Caco-2 (cell line): Measurements from ENCODE around the gene CUEDC2. TPM values are rescaled to one million over a fixed set of nuclear protein-coding genes. Genes with fewer than 3 reads are reported as not detected.

ENCODE experiments used
- BruUV-seq: library from RNA; stranded (reverse); fragments of 400-500 nt; replicated peaks from 2 replicates; lab custom pipeline; 2021; lab: Mats Ljungman, UMichigan
- CTCF ChIA-PET: fragments of 300-600 bp; sonication (Branson Sonifier 250); formaldehyde crosslinking; loops from one replicate; lab custom pipeline; 2022; ENCODE audit warnings: antibody characterized with exemption; lab: Charles Lee
- POLR2A ChIA-PET: fragments of 300-600 bp; sonication (Branson Sonifier 250); formaldehyde crosslinking; loops from one replicate; lab custom pipeline; 2022; ENCODE audit warnings: antibody characterized with exemption; lab: Charles Lee
- DNase-seq, 2 experiments: peaks; one replicate each; pipeline versions ENCODE4 v3.0.0 to v3.0.0-alpha.2; 2020 to 2022
- H3K27me3 ChIP-seq: replicated peaks from 2 replicates; pipeline ENCODE4 v1.6.0; 2011; ENCODE audit warnings: low read length; ENCODE audit not compliant: control insufficient read depth, insufficient read depth
- H3K36me3 ChIP-seq: 2 replicates; pipeline ENCODE4 v1.5.1; 2011; ENCODE audit warnings: low read length; ENCODE audit not compliant: control insufficient read depth, insufficient read depth
- H3K4me1 ChIP-seq: fragments of 250-450 bp; sonication (Bioruptor Pico); 2 replicates; pipeline ENCODE4 v1.5.1; 2020; ENCODE audit warnings: mild to moderate bottlenecking
- H3K4me3 ChIP-seq: 2 replicates; pipeline ENCODE4 v1.5.1; 2011; ENCODE audit warnings: low read depth, mild to moderate bottlenecking, control low read depth, low read length
- H3K9me3 ChIP-seq: fragments of 250-450 bp; sonication (Bioruptor Pico); 2 replicates; pipeline ENCODE4 v1.5.1; 2020; ENCODE audit warnings: mild to moderate bottlenecking, moderate library complexity
- H3K27ac Mint-ChIP-seq: one replicate; pipeline ENCODE4 v1.8.0; 2022; ENCODE audit warnings: mixed read lengths; ENCODE audit not compliant: unreplicated experiment
- H3K27me3 Mint-ChIP-seq: one replicate; pipeline ENCODE4 v1.8.0; 2022; ENCODE audit warnings: mixed read lengths; ENCODE audit not compliant: insufficient read depth, unreplicated experiment
- H3K36me3 Mint-ChIP-seq: one replicate; pipeline ENCODE4 v1.8.0; 2022; ENCODE audit warnings: mild to moderate bottlenecking, mixed read lengths; ENCODE audit not compliant: insufficient read depth, unreplicated experiment
- H3K4me1 Mint-ChIP-seq: one replicate; pipeline ENCODE4 v1.8.0; 2022; ENCODE audit warnings: low read depth, mixed read lengths; ENCODE audit not compliant: unreplicated experiment
- H3K4me3 Mint-ChIP-seq: one replicate; pipeline ENCODE4 v1.8.0; 2022; ENCODE audit warnings: mild to moderate bottlenecking, moderate library complexity, mixed read lengths; ENCODE audit not compliant: unreplicated experiment
- H3K9me3 Mint-ChIP-seq: one replicate; pipeline ENCODE4 v1.8.0; 2022; ENCODE audit warnings: mixed read lengths; ENCODE audit not compliant: unreplicated experiment
- intact Hi-C: fragments of 100-400 bp; cut with micrococcal nuclease; formaldehyde crosslinking; loops from one replicate; pipeline ENCODE4 v1.10.0; 2022; ENCODE audit not compliant: unreplicated experiment
- total RNA-seq: library from RNA; stranded (reverse); gene quantifications from 2 replicates; pipeline ENCODE4 v1.2.3, GENCODE V29; 2022
- TF ChIP-seq, protein P1 (sequence below), 2 experiments: fragments of 200-600 bp in 1 of 2; IDR thresholded peaks; 1 replicate in 1 of 2; 2 replicates in 1 of 2; pipeline versions ENCODE4 v1.5.1 to v1.8.0; 2011 to 2022; ENCODE audit warnings: antibody characterized with exemption in 1 of 2, control low read depth in 1 of 2, inconsistent platforms in 1 of 2, low read depth in 1 of 2, low read length in 1 of 2, mild to moderate bottlenecking in 1 of 2, moderate library complexity in 1 of 2; ENCODE audit not compliant: insufficient read depth in 1 of 2, severe bottlenecking in 1 of 2, unreplicated experiment in 1 of 2

Gene CUEDC2
- total RNA-seq, 1 experiment from 2014 or later = 32.1 TPM

DNA sequence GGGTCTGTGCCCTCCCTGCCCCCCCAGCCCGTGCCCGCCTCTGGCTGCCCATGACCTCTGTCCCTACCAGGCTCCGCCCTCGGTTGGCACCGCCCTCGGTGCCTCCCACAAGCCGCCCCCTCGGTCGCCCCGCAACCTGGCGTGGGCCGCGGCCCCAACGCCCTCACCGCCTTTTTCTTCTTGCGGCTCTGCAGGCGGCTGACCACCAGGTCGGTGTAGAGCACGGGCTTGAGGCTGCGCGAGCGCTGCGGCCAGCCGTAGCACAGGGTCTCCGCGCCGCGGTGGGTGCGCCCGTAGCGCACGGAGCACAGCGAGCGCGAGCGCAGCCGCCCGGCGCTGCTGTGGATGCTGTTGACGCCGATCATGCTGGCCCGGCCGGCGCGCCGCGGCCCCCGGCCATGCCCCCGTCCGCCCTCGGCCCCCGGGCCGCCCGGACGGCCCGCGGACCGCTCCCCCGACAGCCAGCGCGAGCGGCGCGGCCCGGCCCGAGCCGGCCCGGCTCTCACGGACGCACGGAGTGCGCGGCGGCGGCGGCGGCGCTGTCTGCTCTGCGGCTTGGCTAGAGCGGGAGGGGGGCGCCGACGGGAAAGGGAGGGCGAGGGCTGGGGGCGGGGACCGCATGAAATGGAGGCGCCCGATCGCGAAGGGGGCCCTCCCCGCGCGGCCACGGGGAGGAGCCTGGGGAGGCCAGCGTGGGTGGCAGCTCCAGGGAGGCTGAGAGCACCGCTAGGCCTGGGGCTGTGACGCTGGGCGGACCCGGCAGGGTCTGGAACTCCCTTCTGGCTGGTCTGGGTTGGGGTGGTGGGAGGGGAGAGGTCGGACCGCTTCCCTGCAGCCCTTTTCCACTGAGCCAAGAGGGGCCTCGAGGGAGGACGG lies 23.4 kb downstream of the CUEDC2 start:
- TF ChIP-seq, protein P1, sequence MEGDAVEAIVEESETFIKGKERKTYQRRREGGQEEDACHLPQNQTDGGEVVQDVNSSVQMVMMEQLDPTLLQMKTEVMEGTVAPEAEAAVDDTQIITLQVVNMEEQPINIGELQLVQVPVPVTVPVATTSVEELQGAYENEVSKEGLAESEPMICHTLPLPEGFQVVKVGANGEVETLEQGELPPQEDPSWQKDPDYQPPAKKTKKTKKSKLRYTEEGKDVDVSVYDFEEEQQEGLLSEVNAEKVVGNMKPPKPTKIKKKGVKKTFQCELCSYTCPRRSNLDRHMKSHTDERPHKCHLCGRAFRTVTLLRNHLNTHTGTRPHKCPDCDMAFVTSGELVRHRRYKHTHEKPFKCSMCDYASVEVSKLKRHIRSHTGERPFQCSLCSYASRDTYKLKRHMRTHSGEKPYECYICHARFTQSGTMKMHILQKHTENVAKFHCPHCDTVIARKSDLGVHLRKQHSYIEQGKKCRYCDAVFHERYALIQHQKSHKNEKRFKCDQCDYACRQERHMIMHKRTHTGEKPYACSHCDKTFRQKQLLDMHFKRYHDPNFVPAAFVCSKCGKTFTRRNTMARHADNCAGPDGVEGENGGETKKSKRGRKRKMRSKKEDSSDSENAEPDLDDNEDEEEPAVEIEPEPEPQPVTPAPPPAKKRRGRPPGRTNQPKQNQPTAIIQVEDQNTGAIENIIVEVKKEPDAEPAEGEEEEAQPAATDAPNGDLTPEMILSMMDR (IDR thresholded peaks at IDR 0.05; ENCODE audit: insufficient read depth in 1 of 2, low read depth in 1 of 2, low read length in 1 of 2, severe bottlenecking in 1 of 2, unreplicated experiment in 1 of 2) = no peak
- Histone ChIP-seq H3K4me3 (peak overlapping the region; percentile 49), H3K4me1 (no peaks in the 10 kb centered on the region), H3K36me3 (no peaks in the 10 kb centered on the region), H3K27me3 (peaks cover 1% of the 10 kb centered on the region; the same call in 1 of the 2 replicates), H3K9me3 (no peaks in the 10 kb centered on the region)
- H3K27ac Mint-ChIP-seq = no peak overlapping the region
- no peaks in the 10 kb centered on the region for H3K4me1 Mint-ChIP-seq
- ChIA-PET CTCF (interaction anchor here (0.7 to 1.4 kb wide), 3 partner anchors 13 to 24 kb away, joined by 4 to 6 read pairs (median 4); no protein-coding TSS in a partner anchor), POLR2A (no interaction called here)
- H3K36me3 Mint-ChIP-seq = peaks cover 1% of the 10 kb centered on the region
- DNase-seq = peak in 1 of 2 experiments; percentile 47
- no peaks in the 10 kb centered on the region for H3K9me3 Mint-ChIP-seq
- intact Hi-C loops = no loop called here
- BruUV-seq = no TSS peak
- peaks cover 16% of the 10 kb centered on the region for H3K27me3 Mint-ChIP-seq
- H3K4me3 Mint-ChIP-seq = peak overlapping the region; percentile 61

DNA sequence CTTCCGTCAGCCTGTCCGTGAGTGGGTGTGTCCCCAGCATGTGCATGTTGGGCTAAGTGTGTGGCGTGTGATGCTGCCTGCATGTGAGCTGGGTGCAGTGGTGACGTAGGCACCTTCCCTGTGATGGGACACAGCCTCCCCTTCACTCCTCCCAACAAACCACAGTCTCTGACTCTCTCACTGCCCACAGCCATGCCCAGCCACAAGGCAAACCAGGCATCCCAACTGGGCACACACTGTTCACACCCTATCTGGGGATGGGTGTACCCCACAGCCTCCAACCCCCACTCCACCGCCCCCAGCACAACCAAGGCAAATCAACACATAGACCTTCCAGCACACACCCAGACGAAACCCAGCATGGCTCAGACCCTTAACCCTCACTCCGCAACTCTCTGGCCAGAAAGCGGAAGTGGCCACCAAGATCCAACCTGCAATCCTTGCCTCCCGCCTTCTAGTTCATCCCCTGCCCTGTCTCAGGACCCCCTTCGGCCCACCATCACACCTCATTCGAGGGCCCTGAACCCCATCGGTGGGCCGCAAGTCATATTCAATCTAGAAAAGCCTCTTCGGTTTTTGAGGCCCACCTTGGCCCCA lies 24.1 kb downstream of the CUEDC2 start:
- TF ChIP-seq, protein P1 (IDR thresholded peaks at IDR 0.05; ENCODE audit: insufficient read depth in 1 of 2, low read depth in 1 of 2, low read length in 1 of 2, severe bottlenecking in 1 of 2, unreplicated experiment in 1 of 2) = no peak
- ChIA-PET POLR2A (no interaction called here), CTCF (no interaction called here)
- no peak for DNase-seq
- Mint-ChIP-seq H3K4me3 (peak overlapping the region; percentile 17), H3K27me3 (peaks cover 16% of the 10 kb centered on the region), H3K9me3 (no peaks in the 10 kb centered on the region), H3K4me1 (no peaks in the 10 kb centered on the region), H3K36me3 (peaks cover 7% of the 10 kb centered on the region), H3K27ac (no peak overlapping the region)
- Histone ChIP-seq H3K9me3 (no peaks in the 10 kb centered on the region), H3K36me3 (no peaks in the 10 kb centered on the region), H3K27me3 (peaks cover 1% of the 10 kb centered on the region; the same call in 1 of the 2 replicates), H3K4me3 (peak overlapping the region; percentile 49), H3K4me1 (no peaks in the 10 kb centered on the region)
- intact Hi-C loops = no loop called here
- no TSS peak for BruUV-seq

DNA sequence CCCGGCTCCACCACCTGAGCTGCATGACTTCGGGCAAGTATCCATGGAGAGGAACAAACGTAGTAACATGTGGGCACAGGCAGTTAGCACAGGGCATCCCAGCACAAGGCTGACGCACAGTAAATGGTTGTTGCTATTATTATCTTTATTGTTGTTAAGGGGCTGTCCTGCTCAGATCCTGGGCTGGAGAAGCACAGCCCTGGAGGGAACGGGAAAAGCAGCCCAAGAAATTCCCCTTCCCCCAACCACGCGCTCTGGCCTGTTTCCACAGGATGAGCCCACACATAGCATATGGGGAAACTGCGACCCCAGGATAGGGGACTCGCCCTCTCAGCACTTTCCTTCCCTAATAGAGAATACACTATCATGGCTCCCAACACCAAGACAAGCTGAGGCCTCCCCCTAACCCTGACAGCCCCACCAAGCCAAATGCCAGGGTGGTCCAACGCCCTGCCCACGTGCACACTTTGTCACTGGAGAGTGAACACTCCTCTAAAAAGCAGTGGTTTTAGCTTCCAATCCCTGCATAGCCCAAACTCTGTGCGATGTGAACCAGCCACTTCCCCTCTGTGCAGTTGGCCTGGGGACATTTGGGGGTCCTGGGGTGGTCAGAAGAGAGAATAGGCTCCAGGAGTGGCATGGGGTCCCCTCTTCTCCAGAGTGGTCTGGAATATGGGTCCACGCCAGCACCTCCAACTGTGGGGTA lies 24.8 kb downstream of the CUEDC2 start:
- H3K27me3 Mint-ChIP-seq = peaks cover 16% of the 10 kb centered on the region
- H3K4me3 Mint-ChIP-seq = peak overlapping the region; percentile 17
- intact Hi-C loops = no loop called here
- ChIA-PET POLR2A (interaction anchor here (1.0 kb wide), 1 partner anchor 12 kb away, joined by 6 read pairs; the partner anchor contains the start of gene NFKB2), CTCF (interaction anchor here (0.6 to 1.6 kb wide), 2 partner anchors 56 to 178 kb away, joined by 4 to 8 read pairs; no protein-coding TSS in a partner anchor)
- no peak for DNase-seq
- BruUV-seq = no TSS peak
- H3K9me3 Mint-ChIP-seq = no peaks in the 10 kb centered on the region
- H3K36me3 Mint-ChIP-seq = peaks cover 7% of the 10 kb centered on the region
- TF ChIP-seq, protein P1 (IDR thresholded peaks at IDR 0.05; ENCODE audit: insufficient read depth in 1 of 2, low read depth in 1 of 2, low read length in 1 of 2, severe bottlenecking in 1 of 2, unreplicated experiment in 1 of 2) = no peak
- no peak overlapping the region for H3K4me3 ChIP-seq
- H3K4me1 ChIP-seq = peaks cover under 1% of the 10 kb centered on the region
- H3K9me3 ChIP-seq = no peaks in the 10 kb centered on the region
- no peak overlapping the region for H3K27ac Mint-ChIP-seq
- H3K36me3 ChIP-seq = no peaks in the 10 kb centered on the region
- H3K27me3 ChIP-seq = no peaks in the 10 kb centered on the region
- peaks cover under 1% of the 10 kb centered on the region for H3K4me1 Mint-ChIP-seq
